ENCODE results near the gene ACACA. TPM values are rescaled to one million over a fixed set of nuclear protein-coding genes. Genes with fewer than 3 reads are reported as not detected.

Gene ACACA
- total RNA-seq, 1 experiment from 2014 or later: 41.7 TPM

DNA sequence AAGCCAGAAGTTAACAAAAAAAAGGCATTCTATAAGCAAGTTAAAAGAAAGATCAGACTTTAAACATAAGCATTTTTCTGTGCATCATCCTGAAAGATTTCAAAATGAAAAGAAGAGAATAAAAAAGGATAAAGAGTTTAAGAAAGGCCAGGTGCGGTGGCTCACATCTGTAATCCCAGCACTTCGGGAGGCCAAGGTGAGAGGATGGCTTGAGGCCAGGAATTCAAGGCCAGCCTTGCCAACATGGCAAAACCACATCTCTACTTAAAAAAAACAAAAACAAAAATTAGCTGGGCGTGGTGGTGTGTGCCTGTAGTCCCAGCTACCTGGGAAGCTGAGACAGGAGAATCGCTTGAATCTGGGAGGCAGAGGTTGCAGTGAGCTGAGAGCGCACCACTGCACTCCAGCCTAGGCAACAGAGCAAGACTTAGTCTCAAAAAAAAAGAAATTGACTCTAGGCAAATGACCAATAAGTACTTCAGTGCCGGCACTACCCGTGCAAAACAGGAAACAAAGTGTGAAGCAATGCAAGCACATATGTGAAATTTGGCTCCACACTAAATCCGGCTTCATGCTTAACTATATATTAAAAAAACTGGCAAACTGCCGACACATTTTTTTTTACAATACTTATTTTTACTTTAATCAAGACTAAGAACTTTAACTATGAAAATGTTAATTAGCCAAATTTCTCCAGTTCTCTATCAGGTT is 114.1 kb downstream of the ACACA start:
- no peak for DNase-seq (ENCODE audit: low spot score)

DNA sequence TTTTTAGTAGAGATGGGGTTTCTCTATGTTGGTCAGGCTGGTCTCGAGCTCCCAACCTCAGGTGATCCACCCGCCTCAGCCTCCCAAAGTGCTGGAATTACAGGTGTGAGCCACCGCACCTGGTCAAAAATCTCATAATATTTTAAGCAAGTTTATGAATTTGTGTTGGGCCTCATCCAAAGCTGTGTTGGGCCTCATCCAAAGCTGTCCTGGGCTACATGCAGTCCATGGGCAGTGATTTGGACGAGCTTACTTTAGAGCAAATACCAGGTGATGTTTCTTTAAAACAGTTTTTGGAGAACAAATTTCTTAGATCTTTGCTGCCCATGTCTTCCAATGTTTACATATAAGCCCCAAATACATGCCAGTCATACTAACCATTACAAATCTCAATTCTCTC is 115.3 kb downstream of the ACACA start:
- no peak for DNase-seq (ENCODE audit: low spot score)

DNA sequence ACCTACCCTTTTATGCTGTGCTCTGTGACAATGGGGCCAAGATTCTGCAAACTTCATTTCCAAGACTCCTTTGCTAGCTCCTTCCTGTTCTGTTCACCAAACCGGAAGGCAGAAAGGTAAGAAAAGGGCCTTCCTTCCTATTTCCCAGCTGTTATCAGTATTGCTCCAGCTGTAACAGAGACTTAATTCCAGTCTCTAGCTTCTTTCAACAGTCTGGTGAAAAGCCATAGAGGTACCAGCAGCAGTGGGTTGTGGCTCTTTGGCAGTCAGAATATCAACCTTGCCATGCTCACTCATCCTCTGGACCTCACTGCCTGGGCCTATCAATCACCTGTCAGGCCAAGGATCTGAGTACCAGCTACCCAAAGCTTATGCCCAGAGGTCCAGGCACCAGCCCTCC is 120.2 kb downstream of the ACACA start:
- no peak for DNase-seq (ENCODE audit: low spot score)

DNA sequence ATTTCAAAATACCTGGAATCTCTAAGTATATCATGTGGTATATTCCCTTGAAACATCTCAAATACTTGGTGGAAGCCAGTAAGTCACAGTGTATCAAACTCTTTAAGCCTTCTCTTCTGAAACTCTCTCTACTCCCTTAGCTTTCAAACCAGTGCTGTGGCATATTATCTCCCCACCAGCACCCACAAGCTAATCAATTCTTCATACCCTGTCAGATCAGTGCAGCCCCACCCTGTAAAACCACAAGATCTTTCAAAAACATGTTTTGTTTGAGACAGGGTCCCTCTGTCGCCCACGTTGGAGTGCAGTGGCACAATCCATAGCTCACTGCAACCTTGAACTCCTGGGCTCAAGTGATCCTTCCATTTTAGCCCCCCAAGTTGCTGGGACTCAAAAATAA is 122.4 kb downstream of the ACACA start:
- DNase-seq (ENCODE audit: low spot score): no peak

DNA sequence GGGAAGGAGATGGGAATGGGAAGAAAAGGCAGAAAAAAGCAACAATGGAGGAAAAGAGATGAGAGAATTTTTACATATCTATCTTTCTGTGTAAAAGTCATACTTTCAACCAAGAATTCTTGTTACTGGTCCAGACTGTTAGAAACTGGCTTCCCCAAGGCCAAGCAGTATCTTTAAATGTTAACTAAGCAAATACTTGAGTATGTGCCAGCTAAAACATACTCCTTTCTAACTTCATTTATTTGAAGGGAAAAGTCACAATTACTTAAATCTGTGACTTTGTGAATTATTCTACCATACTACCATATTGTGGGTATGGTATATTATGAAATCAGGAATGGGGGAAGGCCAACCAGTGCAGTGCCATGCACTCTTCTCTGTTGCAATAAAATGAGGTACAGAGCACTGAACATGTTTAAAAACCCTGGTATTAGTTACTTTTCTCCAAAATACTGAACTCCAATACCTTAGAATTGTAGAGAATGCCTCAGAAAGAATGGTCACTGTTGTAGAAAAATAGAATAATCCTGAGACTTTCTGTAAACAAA is 123.1 kb downstream of the ACACA start:
- no peak for DNase-seq (ENCODE audit: low spot score)

DNA sequence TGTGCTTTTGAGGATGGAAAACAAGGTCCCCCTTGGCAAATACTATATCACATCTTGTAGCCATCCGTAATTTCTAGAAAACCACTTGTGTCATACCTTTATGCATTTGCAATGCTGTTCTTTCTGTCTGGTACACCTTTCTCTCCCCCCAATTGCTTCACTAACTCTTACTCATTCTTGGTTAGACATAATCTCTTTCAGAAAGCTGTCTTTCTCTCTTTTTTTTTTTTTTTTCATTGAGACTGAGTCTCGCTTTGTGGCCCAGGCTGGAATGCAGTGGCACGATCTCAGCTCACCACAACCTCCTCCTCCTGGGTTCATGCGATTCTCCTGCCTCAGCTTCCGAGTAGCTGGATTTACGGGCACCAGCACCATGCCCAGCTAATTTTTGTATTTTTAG is 125.8 kb downstream of the ACACA start:
- no peak for DNase-seq (ENCODE audit: low spot score)

DNA sequence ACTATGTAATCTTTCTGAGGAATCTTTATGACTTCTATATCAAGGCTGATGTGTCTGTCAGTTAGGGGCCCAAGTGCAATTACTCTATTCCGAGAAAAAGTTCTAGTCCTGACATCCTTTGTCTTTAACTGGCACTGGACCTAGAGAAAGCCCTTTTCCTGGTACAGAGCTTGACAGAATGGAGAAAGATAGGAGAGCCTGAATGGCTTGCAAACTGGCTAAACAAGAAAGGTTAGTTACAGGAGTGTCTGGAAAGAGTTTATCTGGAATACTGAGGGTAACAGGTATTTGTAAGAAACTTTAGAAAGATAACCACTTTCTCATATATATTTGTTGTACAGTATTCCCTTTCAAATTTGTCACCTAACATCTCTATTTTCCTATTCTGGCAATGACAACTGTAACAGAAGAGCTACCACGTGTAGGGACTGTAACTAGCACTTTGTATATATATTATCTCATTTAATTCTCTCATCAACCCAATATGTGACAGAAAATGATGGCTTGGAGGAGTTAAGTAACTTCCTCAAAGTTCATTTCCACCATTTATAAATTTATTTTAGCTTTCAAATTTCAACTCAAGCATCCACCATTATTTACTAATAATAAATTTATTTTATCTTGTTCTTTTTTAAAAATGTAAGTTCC is 128.3 kb downstream of the ACACA start:
- DNase-seq (ENCODE audit: low spot score): no peak

DNA sequence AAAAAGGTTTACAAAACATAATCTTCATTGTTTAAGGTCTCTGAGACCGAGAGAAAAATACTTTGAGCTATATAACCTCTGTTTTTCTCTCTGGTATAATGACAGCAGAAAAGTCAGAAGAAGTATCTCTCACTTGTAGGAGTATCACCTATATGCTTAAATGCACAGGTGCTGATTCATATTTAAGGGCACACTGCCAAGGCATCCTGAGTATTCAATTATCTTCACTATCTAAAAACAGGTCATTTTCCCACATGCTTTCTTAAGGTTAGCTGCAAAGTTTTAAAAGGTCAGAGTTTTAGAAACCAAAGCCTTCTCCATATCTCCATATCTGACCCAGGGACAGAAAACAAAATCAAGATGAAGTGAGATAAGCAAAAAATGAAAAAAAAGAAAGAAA is 130.2 kb downstream of the ACACA start:
- DNase-seq (ENCODE audit: low spot score): peak; percentile 47

DNA sequence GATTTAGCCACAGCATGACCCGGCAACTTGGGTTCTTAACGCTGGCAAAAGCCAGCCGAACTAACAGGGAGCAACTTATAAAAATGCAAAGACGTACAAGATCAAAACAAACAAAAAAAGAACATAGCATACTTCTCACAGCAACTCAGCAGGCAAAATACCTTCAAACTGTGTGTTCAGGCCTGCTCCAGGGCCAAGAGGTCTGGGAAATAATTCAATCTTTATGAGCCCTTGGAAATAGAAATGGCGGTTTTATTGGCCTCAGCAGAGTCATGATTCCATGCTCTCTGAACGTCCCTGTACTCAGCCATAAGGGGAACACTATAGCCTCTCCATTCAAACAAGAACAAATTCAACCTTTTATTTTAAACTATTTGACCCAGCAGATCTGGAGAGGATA is 132.2 kb downstream of the ACACA start:
- DNase-seq (ENCODE audit: low spot score): no peak

DNA sequence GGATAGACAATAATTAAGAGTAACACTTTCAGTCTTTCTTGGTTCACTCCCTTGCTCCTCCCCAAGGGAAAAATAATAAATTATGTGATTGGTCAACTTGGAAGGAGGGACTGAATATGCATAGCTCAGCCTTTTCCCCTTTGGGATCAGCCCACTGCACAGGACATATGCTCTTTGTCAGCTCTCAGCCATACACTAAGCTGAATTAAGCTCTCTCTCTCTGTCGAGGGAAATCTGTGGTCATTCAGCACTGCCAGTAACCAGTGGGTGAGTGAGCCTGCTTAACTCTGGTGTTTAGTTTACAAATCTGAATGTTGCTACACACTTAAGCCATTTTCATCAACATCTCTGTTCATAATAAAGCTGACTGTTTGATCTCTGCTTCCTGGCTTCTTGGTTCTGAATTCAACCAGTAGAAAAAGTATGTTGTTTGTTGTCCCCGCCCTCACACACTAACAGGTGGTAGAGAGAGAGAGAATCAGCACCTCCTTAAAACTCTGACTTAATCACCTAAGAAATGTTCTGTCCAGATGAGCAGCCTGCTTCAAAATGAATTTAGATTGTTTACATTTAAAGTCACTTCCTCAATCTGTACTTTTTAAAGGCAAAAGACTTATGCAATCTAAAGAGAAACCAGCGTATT is 133.1 kb downstream of the ACACA start:
- DNase-seq (ENCODE audit: low spot score): peak; percentile 20

DNA sequence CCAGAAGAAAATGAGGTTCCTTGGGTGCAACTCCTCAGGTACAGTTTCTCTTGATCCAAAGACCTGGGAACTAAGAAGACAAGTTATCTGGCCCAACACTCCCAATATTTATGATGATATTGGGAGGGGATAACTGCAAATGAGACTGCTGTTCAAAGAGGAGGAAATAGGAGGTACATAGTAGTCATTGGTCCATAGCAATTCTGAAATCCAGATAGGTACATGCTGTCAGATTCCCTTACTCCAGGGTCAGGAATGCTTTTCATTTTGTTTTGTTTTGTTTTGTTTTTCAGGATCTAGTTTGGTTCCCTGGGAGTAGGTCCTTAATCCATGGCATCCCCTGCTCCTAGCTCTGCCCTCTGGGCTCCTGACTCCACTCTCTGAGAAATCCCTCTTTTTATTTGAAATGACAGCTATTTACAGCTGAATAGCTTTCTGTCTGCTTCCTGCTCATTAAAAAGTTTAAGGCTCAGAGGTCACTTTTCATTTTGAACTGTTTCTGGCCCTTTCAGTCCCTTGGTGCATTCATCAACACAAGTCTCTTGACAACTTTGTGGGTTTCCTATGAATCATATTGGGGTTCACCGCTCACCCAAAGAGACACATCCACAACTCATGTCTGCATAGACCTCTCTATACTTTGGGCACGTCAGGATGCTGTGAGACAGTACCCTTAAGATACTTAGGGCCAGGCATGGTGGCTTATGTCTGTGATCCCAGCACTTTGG is 141.0 kb downstream of the ACACA start:
- no peak for DNase-seq (ENCODE audit: low spot score)

DNA sequence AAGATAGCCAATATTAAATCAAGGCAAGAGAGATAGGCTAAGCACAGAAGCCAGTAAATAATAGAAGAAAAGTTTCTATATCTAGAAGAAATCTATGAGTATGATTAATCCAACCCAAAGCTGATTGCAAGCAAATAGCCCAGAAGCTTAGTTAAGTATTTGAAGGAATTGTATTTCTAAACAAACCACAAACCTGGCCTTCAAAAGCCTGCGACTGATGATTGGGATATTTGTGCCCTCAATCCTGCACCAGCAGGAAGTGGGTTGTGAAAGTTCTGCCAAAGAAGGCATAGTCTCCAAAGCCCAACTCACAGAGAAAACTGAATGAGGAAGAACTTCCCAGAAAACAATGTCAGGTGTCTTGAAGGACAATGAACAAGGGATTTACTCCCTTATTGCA is 145.3 kb downstream of the ACACA start:
- no peak for DNase-seq (ENCODE audit: low spot score)

DNA sequence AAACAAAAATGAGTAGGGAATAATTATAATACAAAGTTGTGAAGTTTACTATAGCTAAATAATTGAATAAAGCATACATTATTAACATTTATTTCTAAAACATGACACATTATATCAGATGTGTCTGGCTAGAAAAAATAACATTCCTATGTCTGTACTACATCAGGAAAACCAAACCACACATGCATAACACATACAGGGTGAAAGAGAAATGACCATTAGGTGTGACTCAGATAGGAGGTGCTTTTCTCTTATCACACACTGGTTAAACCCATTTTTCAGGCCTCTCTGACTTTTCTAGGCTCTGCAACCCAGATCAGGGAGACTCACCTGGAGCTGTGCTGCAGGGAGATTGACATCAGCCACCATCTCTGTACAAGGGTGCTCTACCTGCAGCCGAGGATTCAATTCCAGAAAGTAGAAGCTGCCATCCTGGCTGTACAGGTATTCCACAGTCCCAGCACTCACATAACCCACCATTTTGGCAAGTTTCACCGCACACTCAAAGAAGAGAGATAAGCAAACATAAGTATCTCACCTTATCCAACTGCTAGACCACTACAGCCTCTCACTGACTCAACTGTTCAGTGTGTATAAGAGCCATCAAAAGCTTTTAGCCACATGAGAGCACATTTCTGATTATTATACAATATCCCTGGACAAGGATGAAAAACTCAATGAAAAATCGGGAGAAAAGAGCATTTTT is 147.5 kb downstream of the ACACA start:
- DNase-seq (ENCODE audit: low spot score): peak; percentile 48

DNA sequence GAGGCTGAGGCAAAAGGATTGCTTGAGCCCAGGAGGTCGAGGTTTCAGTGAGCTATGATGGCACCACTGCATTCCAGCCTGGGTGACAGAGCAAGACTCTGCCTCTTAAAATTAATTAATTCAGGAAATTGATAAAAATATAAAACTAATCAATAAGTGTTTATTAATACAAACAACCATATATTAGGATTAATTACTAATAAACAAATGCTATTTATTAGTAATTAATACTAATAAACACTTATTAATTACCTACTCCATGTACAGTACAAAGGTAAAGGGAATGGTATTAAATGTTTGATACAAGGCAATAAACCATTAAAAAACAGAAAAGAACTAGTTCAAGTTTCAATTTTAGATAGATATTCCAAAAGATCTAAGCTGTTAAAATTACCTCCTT is 150.0 kb downstream of the ACACA start:
- DNase-seq (ENCODE audit: low spot score): no peak

DNA sequence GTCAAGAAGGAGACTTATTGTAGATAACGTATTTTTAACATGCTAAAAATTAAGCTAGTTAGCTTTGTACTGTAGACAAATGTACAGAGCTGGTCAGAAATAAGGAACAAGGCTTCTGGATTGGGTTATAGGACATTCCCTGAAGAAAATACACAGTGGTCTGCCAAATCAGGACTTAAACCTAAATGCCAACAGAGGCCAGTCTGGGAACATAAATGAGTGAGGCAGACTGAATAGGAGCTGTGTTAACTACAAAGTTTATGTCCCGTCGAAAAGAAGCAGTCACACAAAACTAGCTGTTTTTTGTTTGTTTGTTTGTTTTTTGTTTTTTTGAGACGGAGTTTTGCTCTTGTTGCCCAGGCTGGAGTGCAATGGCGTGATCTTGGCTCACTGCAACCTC is 151.2 kb downstream of the ACACA start:
- no peak for DNase-seq (ENCODE audit: low spot score)

DNA sequence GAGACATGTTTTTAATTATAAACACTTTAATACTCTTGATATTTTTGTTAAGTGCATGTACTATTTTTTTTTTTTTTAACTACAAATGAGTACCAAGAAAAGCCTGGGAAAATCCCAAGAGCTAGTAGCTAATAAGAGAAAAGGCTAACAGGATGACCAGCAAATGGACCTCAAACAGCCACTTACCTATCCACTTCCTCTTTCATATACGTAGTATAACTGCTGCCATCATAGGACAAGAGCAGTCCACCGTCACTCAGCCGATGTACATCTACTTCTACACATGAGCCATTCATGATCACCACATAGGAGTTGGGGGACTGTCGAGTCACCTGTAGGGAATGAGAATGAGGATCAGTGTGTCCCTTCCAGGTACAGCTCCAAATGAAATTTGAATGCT is 158.8 kb downstream of the ACACA start:
- DNase-seq (ENCODE audit: low spot score): no peak

DNA sequence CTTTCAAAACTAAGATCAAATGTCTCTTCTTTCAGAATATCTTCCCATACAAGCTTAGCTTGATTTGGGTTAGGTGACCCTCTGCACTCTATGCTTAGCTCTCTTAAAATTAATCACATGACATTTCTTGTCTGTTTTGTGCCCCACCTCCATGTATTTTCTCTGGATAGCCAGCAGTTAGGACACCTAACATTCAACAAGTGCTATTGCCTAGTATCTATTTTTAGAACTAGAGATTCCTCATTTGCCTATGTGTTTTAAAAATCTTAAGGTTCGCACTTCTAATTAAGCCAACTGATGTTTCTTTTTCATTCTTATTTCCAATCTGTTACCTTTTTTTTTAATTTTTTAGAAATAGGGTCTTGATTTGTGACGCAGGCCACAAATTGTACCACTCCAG is 160.6 kb downstream of the ACACA start:
- no peak for DNase-seq (ENCODE audit: low spot score)

DNA sequence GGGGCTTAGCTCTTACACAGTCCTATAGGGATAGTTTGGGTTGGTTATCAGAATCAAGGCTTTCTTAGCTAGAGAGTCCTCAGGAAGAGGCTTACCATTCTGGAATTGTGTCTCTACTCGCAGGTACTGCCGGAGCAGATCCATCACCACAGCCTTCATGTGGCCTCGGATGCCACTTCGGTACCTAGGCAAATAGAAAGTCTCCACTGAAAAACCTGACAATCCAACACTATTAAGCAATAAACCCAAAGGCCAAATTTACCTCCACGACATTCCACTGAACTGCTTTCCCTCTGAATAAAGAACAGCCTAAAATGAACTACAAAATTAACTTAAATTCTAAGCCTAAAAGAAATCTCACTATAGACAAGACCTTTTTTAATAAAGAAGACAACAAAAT is 166.3 kb downstream of the ACACA start:
- DNase-seq (ENCODE audit: low spot score): no peak

DNA sequence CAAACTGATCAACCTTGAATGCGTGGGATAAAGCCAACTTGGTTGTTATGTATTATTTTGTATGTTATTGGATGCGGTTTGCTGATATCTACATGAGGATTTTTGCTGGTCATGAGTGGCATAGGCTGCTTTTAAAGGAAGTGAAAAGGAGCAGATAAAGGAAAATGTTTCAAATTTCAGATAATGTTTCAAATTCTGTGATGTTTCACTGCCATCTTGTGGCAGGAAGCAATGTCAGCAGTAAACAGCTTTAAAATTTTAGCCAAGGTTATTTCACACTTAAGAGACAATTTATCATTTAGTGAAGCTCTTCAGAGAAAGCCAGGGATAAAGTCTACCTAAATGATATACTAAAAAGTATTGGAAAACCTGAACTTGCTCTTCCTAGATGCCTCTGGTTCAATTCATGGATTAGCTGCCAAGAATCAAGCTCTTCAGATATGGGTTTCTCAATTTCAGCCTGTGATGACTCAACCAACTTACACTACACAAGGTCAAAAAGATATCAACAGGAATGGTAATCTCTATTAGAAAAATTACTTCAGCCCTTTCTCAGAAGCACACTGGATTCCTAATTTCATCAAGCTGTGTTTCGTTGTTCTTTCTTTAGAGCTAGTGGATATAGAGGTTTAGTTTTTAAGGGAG is 166.8 kb downstream of the ACACA start:
- DNase-seq (ENCODE audit: low spot score): peak; percentile 16

DNA sequence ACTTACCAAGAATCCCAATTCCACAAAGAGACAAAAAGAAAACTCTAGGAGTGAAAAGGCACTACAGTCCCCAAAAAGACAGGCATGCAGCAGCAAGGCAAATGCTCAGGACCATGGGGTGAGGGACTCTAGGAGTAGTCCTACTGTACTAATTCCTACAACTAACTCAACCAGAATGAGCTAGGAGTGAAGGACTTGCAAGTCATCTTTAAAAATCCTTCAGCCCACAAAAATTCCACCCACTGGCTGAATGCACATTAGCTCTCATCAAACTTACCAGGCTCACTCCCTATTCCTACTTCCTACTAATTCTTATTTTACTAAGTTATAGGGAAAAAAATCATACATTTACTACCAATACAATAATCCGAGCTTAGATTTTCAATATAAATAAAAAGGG is 172.5 kb downstream of the ACACA start:
- DNase-seq (ENCODE audit: low spot score): no peak

DNA sequence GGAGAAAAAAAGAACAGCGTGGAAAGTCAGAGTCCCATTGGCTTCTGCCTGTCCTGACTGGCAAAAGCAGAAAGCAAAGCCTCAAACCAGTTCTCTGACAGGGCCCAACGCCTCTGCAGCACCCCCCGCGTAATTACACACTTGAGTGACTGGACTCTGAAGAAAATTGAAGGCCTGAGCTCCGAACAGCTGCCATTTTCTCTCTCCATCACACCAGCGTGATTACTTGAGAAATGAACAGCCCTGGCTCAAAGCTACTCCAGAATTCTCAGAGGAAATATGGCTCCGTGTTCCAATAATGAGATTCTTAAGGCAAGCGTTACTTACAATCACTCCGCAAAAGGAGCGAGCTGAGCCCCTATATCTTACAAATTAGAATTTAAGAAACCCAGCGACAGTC is 173.6 kb downstream of the ACACA start:
- DNase-seq (ENCODE audit: low spot score): no peak

Measured in A172 (cell line).